ENCODE results near the gene STPG1.
"Not testable (repeated sequence)": the region's sequence is repeated elsewhere in the genome, so short reads cannot be mapped to it uniquely, and the experiment has no call there.

DNA sequence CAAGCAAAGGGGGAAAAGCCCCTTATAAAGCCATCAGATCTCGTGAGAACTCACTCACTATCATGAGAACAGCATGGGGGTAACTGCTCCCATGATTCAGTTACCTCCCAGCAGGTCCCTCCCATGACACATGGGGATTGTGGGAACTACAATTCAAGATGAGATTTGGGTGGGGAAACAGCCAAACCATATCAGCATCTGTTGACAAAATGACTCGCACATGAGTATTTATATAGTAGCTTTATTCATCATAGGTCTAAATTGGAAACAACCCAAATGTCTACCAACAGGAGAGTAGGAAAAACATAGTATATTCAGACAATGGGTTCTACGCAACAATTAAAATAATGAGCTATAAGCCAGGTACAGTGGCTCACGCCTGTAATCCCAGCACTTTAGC, 48.5 kb upstream of the STPG1 start:
- TF ChIP-seq, protein P1, sequence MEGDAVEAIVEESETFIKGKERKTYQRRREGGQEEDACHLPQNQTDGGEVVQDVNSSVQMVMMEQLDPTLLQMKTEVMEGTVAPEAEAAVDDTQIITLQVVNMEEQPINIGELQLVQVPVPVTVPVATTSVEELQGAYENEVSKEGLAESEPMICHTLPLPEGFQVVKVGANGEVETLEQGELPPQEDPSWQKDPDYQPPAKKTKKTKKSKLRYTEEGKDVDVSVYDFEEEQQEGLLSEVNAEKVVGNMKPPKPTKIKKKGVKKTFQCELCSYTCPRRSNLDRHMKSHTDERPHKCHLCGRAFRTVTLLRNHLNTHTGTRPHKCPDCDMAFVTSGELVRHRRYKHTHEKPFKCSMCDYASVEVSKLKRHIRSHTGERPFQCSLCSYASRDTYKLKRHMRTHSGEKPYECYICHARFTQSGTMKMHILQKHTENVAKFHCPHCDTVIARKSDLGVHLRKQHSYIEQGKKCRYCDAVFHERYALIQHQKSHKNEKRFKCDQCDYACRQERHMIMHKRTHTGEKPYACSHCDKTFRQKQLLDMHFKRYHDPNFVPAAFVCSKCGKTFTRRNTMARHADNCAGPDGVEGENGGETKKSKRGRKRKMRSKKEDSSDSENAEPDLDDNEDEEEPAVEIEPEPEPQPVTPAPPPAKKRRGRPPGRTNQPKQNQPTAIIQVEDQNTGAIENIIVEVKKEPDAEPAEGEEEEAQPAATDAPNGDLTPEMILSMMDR (IDR thresholded peaks at IDR 0.05): not testable (repeated sequence)
- TF ChIP-seq POLR2AphosphoS5, POLR2A (IDR thresholded peaks at IDR 0.05): not testable (repeated sequence)

Data from breast epithelium (tissue), 3 donors.